EL (cell line): ENCODE measurements around the gene GHRL.

Source experiments
- DNase-seq: peaks from one replicate; pipeline ENCODE4 v3.0.0-alpha.2; 2016

The GHRL gene

DNA sequence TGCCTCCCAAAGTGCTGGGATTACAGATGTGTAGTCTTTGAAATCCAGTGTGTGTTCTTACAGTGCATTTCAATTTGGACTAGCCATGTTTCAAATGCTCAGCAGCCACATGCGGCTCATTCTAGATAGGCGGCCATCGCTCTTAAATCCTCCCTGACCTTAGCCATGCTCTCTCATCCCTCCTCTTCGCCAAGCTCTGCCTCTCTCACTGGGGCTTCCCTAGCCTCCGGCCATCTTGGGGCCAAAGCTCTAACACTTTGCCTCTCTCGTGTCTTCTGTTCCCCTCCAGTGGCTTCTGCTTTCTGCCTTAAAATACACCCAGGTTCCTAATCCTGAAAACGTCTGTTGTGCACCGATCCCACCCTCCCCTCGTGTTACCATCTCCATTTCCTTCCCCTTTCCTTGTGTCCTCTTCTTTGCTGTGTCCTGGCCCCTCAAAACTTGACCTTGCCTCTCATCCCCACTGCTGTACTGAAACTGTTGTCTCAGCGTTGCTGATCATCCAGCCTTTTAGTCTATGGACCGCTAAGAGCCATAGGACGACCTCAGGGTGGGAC is 1.4 kb upstream of the GHRL start:
- DNase-seq: no peak

DNA sequence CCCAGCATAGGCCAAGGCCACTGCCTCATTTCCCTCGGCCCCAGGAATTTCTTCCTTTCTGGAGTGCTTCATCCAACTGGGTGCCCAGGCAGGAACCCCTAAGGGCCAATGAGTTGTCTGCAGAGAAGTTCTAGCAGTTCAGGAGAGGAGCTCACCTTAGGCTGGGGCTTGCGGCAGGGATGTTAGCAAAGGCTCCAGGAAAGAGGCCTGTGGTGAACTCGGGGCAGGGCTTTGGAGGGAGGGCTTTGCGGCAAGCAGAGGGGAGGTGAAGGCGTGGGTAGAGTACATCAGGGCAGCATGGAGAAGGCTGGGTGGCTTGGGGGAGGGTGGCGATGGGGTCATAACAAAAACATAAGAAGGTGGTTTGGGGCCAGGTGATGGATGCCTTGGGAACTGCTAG is 1.1 kb downstream of the GHRL start:
- no peak for DNase-seq

DNA sequence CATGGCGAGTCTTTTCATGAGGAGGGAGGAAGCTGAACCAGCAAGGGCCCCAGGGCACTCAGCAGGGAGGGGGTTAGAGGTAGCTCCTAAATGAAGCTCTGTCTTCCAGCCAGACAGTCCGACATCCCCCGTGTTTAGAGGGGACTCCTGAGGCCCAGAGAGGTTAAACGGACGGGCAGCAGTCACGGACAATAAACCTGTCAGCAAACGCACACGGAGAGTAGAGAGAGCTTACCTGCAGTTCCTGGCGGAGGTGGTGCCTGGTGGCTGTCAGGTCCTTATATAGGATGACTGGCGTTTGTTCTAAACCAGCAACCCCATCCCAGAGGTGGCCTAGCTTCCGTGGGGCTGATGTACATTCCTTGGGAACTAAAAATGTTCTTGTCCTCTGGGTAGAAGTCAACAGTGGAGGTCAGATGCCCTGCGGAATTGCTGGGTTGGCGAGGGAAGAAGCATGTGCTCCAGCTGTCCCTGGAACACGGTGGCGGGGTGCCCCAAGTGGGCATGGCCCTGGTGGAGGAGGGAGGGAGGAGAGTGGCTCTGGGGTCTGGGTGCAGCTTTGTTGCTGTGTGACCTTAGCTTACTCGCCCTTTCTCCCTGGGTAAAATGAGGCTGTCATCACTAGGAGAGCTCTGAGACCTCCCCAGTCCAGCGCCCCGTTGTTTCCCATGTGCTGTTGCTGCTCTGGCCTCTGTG is 2.1 kb downstream of the GHRL start:
- DNase-seq: no peak

DNA sequence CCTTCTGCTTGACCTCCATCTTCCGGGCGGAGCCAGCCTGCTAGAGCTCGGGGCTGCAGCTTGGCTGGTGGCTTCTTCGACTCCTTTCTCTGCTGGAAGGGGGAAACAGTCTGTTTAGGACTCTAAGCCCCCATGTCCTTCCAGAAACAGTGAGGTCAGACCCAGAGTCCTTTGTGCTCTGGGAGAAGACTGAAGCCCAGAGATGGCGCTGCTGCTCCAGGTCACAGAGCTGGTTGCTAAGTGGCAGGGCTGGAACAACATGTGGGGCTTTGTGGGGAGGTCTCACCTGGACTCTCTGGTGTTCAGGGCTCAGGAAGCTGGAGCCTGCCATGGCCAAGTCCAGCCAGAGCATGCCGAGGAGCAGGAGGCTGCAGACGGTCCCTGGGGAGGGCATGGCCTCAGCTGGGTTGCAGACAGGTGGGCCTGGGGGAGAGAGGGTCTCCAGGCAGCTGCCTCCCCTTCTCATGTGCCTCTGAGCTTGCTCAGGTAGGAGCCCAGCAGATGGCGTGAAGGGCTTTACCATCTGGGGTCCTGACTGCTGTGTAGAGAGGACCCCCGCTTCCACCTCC is 2.9 kb downstream of the GHRL start:
- no peak for DNase-seq

DNA sequence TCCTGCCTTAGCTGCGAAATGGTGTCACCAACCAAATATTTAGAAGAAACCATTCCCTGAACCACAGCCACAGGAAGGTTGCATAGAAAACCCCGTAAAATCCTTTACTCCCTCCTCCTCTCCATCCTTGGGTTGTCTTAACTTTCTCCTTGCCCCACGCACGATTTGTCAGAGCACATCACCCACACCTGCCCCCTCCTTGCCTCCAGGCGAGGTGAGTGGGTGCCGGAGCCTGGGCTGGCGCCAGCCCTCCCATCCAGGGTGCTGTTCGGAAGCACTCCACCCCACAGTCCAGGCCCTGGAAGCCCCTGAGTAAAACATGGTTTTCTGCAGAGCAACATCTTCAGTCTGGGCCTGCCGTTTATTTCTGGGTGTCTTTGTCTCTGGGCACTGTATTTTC is 3.7 kb downstream of the GHRL start:
- no peak for DNase-seq

DNA sequence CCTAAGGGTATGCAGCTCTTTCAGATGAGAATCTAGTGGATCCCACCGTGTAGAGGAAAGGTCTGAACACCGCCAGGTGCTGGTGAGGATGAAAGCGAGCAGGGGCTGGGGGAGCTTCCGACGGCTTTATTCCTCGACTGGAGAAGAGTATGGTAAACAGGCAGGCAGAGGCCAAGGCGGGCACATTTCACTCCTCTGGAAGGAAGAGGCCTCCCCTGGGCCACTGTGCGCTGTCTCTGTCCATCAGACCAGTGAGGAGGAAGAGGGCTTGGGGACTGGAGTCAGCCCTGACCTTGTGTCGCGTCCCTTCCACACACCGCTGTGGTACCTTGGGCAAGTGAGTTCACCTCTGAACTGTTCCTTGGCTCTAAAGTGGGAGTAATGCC is 4.2 kb downstream of the GHRL start:
- DNase-seq: no peak

DNA sequence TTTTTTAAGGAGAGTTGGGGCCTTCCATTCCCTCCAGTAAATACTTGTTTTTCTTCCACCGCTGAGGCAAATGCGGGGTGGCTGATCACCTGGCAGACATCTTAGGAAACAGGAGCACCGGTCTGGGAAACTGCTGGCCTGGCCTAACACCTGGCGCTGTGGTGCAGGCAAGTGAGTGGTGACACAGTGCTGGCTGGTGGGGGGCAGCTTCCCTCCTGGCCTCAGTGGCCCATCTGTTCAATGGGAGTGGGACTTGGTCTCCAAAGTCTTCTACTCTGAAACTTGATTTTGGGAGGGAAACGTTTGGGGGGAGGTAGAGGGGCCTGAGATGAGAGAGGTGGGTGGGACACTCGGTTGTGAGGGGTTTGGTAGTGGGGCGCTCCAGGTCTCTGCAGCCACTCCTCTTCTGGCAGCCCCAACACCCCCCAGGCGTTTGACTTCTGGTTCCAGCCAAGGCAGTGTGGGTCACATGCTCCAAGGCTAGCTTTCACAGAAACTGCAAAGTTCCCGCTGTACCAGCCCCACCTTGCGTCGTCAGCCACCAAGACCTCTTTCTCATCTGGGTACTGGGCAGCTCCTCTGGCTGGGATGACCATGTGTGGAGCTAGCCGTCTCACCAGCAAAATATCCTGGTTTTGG is 4.7 kb downstream of the GHRL start:
- DNase-seq: no peak

DNA sequence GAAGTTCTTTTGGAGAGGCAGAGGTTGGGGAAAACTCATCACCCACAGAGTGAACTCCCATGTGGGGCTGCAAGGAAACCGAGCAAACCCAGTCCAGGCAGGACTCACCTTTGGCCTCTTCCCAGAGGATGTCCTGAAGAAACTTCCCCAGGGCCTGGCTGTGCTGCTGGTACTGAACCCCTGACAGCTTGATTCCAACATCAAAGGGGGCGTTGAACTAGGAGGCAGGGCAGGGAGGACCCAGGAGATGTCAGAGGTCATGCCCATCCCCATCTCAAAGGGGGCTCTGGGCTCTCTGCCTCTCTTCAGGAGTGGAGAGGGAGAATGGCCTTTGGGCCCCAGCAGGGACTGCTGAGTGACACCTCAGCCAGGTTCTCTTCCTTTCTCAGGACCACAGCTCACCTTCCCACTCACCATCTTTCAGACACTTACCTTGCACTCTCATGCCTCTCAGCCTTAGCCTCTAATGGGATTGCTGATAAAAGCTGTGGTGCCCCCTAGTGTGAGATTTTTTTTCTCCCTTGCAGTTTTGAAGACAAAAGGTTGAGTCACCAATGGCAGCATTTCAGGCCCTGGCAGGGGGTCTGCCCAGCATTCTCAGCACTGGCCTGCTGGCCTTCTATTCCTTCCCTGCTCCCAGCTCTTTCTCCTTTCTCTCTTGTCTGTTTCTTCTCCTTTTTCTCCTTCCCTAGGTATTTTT is 6.0 kb downstream of the GHRL start:
- peak; percentile 38 for DNase-seq

DNA sequence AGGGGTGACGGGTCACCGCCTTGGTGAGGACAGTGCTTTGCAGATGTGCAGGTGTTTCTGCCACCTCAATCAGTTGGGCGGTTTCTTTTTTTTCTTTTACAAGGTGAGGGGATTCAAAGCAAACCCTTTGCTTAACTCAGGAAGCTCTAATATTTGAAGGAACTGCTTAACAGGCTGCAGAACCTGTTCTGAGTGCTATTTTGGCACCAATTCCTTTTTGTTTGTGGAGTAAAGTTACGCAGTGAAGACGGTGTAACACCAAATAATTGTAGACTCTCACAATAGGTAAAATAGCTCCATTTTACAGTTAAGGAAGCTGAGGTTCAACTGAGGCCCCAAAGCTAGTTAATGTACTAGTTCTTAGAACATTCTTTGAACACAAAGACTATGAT is 6.6 kb downstream of the GHRL start:
- DNase-seq: no peak

DNA sequence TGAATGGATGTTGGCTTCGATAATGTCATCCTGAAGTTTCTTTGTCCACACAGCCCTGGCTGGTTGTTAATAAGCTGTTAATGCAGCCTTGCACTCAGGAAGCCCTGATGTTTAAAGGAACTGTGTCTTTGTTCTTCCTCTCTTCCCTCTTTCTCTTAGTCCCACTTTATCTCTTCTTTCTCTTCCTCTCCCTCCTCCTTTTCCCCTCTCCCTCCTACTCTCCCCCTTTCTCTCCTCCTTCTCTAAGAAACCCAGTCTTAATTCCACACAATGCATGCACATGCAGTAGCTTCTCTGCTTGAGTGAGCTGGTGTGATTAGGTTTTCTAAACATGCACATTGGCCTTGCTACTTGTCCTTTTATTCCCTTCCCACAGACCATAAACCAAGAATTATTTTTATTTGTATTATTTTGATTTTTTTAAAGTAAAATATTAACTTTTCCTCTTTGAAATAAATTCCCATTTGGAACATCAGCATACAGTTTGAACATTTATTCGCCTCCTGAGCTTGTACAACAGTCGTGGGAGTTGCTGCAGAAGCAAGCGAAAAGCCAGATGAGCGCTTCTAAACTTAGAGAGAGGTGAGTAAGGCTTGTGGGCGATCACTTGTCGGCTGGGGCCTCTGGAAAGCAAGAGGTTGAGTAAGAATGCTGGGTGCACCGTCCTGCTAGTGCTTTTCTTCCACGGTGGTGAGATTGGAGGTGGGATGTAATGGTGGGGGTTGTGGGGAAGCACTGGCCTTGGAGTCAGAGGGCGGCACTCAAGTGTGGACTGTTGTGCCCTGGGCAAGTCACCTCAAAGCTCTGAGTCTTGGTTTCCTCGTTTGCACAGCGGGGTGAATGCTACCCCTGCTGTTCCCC is 7.2 kb downstream of the GHRL start:
- DNase-seq: no peak

DNA sequence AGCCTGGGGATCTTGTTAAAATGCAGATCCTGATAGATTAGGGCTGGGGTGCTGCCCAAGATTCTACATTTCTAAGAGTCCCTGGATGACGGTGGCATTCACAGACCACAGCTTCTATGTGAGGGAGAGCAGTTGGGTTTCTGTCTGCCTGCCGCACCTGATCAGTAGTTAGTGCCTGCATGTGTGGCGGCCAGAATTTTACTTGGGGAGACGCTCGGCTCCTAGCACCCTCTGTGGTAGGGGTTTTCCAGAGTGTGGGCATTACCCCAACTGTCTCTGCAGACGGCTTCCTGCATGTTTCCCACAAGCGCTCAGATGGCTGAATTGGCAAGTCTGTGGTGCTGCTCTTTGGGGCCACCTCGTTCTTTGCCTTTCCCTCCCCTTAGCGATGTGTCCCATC is 8.3 kb downstream of the GHRL start:
- DNase-seq: no peak

DNA sequence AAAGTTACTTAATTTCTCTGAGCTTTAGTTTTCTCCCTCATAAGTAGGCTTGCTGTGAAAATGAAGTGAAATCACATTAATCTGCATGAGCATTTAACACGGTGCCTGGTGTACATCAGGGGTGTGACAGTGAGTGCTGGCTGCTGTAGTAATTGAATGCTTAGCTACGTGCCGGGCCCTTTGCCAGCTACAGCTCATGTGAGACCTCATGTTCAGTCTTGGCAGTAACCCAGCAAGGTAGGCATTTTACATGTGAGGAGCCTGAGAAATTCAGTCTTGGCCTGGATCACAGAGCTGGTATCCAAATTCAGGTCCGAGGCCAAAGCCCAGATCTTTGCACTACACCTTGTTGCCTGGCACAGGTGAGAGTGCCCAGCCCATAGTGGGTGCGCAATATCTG is 9.1 kb downstream of the GHRL start:
- no peak for DNase-seq

DNA sequence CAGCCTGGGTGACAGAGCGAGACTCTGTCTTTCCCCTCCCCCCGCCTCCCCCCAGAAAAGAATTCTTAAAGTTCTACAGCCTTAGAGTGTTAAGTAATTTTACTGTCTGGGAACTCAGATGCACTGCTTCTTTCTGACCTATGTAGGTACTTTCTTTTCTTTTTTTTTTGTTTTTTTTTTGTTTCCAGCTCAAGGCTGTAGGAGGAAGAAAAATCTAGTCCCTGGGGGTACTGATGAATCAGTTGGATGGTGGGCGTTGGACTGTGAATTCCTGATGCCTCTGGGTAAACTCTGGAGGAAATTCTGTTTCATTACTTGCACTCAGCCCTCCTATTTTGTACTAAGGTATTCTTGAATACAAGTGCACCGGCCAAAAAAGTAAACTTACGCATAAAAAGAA is 10.8 kb downstream of the GHRL start:
- no peak for DNase-seq

DNA sequence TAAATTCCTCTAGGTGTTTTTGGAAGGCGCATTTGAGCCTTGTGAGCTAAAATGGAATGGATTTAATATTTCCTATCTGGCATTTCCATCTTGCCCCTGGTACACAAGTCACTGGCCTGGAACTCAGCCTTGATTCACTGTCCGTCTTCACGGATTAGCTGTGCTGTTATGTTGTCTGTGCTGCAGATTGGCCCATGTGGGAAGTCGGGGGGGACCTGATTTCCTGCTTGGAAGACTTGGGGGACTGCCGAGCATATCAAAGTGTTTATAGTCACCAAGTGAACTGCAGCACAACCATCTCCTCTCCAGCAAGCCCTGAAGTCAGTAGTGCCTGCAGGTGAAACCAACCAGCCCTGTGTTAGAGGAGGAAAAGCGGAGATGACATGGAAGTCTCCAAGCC is 12.2 kb downstream of the GHRL start:
- DNase-seq: no peak

DNA sequence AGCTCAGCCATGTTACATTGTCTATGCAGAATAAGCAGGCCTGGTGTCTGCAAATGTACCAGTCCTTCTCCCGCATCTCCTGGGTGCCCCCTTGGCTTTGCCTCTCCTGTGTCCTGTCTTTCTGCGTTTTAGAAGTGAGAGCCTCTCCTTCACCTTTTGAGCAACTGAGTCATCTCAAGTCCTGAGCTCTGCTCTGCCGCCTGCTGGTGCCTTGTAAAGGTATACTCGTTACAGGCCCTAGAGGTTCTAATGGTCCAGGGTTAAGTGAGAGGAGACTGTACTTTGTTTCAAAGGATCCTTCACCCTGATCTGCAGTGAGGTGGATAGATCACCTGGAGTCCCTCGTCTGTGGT is 12.6 kb downstream of the GHRL start:
- no peak for DNase-seq

DNA sequence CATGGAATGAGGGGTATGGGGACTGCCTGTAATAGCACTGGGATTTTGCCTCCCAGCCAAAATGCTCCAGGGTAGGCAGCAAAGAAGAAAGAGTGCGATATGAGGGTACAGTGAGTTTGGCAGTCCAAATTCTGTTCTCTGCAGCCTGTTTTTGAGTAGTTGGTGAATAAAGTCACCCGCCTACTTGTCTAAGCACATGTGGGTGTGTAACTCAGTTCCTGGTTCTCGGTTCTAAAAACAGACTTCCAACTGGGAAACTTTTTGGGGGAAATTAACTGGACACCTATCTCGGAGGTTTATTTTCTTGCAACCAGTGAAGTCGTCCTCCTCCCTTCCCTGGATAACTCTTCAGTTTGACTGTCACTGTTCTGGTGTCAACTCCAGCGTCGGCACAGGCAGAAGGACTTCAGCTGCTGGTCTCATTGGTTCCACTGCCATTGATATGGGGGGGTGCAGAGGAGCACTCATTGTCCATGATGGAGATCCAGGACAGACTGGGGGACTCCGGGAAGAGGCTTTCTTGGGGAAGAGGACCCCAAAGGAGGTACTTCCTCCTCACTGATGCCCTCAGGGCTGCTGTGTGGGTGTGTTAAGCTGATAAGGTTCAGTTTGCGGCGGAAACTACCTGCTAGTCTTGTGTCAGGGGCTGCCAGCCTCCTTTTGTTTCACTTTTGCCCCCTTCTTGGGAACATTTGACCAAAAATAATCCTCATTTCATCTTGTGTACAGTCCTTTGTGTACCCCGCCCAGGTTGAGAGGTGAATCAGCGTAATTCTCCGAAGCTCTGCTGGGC is 13.2 kb downstream of the GHRL start:
- DNase-seq: no peak

DNA sequence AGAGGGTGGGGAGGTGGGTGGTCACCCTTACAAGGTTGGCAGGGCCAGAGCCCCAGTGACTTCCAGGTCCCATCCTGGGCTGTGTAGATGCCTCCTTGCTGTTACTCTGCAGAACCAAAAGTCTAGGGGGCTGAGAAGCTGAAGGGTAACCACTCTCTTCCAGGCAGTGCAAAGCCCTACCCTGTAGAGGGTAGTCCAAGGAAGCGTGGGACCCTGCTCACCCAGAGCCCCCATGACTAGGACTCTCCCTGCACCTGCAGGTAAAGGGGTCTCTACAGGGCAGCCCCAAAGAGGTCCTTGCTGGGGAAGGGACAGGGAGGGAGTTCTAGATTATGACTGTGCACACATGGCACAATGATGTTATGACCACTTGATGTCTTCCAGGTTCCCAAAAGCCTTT is 14.2 kb downstream of the GHRL start:
- DNase-seq: no peak

DNA sequence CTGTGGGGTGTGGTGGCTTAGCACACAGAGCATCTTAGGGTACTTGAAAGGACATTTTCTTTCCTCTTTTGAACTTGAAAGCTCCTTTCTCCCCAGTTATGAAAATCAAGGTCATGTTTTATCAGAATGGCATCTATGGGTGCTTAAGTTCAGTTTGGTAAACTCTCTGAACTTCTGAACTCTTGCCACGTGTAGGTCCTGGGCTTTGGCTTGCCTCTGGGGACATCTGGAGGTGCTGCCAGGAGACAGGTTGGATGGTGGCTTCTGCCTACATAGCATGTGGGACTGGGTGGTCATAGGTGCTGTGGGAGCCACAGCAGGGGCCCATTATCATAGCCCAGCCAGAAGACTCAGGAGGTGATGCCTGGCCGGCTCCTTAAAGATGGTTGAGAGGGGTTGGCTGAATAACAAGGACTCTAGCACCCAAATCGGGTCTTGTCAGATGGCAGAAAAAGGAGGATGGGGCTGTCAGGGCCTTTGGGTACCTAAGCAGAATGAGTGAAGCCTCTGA is 15.6 kb downstream of the GHRL start:
- DNase-seq: no peak

DNA sequence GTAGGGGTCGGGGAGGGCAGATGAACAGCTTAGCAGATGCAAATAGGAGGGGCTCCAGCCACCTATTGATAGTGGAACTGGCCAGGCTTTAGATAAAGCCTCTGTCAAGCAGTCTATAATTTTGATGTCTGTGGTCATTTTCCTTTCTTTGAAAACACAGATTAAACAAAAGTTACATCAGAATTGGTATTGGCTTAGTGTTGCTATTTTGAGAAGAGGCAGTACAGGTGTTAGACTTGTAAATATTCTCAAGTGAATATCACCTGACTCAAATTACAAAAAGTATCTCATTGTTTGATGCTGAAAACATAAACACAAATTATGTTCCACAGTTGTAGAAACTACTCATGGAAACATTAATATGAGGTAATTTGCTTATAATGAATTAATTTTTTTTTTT is 18.1 kb downstream of the GHRL start:
- no peak for DNase-seq

DNA sequence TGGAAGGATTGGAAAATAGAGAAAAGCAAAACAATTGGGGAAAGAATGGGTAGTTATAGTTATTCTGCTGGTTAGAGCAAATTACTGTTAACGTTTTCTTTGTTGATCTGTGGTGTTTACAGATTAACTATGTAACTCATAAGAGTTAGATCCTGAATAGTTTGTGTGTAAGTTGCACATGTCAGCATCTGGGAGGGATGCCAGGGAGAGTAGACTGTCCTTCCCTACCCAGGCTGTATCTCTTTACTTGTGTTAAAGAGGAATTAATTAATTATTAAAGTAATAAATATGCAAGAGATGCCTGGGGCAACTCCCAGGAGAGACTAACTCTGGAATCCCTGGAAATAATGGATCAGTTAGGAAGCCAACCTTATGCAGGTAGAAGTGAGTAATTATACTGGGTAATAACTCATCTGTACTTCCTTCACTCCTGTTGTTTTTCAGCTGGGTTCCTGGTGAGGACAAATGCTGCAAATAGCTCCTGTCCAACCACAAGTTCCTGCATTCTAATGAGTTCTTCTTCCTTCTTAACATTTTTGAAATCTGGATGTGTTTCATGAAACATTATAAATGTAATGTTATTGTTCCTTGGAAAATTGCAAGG is 18.9 kb downstream of the GHRL start:
- DNase-seq: no peak

DNA sequence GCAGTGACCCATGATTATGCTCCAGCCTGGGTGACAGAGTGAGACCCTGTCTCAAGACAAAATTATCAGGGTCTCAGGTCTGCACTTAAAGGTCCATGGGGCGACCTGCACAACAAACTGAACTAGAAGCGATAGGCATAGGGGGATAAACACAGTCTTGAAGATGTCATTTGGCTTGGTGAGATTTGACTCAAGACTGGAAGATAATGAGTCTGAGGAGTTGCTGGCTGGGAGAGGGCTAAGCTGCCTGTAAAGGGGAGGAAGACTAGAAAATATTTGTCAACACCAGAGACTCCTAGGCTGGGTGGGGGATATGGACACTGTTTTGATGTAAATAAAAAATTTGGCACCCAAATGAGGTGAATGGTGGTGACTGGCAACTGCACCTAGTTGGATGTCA is 19.8 kb downstream of the GHRL start:
- no peak for DNase-seq
